ENCODE measurements around the gene SIK1. TPM values are rescaled to one million over a fixed set of nuclear protein-coding genes. Genes with fewer than 3 reads are reported as not detected.
"Not testable (repeated sequence)": the region's sequence is repeated elsewhere in the genome, so short reads cannot be mapped to it uniquely, and the experiment has no call there.

Gene SIK1
- total and polyA plus RNA-seq, 7 experiments from 2014 or later, result 0.21 to 414 (median 6.3) TPM; not detected in 1

DNA sequence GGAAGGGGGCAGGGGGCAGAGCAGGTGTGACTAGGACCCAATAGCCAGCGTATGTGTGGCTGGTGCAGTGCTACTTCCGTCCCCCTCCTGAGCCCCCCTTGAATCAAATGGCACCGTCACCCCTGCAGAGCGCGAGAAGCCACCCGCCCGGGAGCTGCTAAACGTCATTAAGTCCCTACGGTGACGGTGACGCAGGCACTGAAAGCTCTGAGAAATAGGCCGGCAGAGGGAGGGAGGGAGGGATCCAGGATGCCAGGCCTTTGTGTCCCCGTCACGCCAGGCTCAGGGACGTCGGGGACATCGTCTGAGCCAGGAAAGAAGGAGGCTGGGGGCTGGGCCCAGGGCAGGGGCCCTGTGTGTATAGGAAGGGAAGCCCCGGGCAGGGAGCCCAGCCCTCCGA, 43.6 kb downstream of the SIK1 start:
- not testable (repeated sequence) for DNase-seq

DNA sequence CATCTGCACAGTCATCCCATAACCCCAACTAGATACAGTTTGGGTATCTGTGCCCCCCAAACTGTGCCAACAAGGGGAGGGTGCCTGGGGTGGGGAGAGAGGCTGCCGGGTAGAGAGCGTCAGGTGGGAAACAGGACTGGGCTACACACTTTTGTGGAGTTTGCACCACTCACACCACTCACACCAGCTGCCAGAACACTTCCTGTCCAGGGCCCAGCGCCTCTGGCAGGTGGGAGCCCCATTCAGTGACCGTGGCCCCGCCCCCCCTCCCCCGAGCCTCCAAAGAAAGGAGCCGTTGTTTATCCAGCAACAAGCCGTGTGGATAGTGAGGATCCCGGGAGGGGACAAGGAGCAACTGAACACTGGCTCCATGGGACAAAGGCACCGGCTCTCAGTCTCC, 44.0 kb downstream of the SIK1 start:
- H3K4me3 ChIP-seq (ENCODE audit: low read length); H3K9me3 Mint-ChIP-seq; H3K4me3 Mint-ChIP-seq; H3K27ac ChIP-seq (ENCODE audit: low read depth, low read length); H3K36me3 ChIP-seq (ENCODE audit: control insufficient read depth in 2 of 3, insufficient read depth in 3 of 3, low read length in 3 of 3); H3K4me1 Mint-ChIP-seq; intact Hi-C loops (cut with micrococcal nuclease); H3K9me3 ChIP-seq (ENCODE audit: control insufficient read depth in 2 of 3, low read length in 3 of 3); H3K27ac Mint-ChIP-seq; H3K4me1 ChIP-seq (ENCODE audit: control insufficient read depth in 2 of 2, insufficient read depth in 2 of 2, low read length in 2 of 2); POLR2A ChIA-PET; H3K27me3 Mint-ChIP-seq; CTCF ChIA-PET; DNase-seq; H3K27me3 ChIP-seq (ENCODE audit: control insufficient read depth in 2 of 2, insufficient read depth in 2 of 2, low read length in 2 of 2); H3K36me3 Mint-ChIP-seq; ATAC-seq: not testable (repeated sequence)

More for the DNA sequence above, 43.6 kb downstream of the SIK1 start:
- H3K9me3 ChIP-seq (ENCODE audit: control insufficient read depth in 2 of 3, low read length in 3 of 3); H3K9me3 Mint-ChIP-seq; H3K27ac Mint-ChIP-seq; H3K4me3 ChIP-seq (ENCODE audit: low read length); H3K4me1 ChIP-seq (ENCODE audit: control insufficient read depth in 2 of 2, insufficient read depth in 2 of 2, low read length in 2 of 2); CTCF ChIA-PET; intact Hi-C loops (cut with micrococcal nuclease); H3K27me3 ChIP-seq (ENCODE audit: control insufficient read depth in 2 of 2, insufficient read depth in 2 of 2, low read length in 2 of 2); H3K27me3 Mint-ChIP-seq; H3K27ac ChIP-seq (ENCODE audit: low read depth, low read length); H3K4me1 Mint-ChIP-seq; H3K36me3 Mint-ChIP-seq; H3K4me3 Mint-ChIP-seq; POLR2A ChIA-PET; H3K36me3 ChIP-seq (ENCODE audit: control insufficient read depth in 2 of 3, insufficient read depth in 3 of 3, low read length in 3 of 3): not testable (repeated sequence)
- peak; percentile 90 for ATAC-seq

GRCh38 chr21:43380852-43381533, 45.9 kb downstream of the SIK1 start:
- H3K4me1 ChIP-seq (ENCODE audit: control insufficient read depth in 2 of 2, insufficient read depth in 2 of 2, low read length in 2 of 2); CTCF ChIA-PET; H3K27ac ChIP-seq (ENCODE audit: low read depth, low read length); H3K27me3 Mint-ChIP-seq; H3K4me3 ChIP-seq (ENCODE audit: low read length); intact Hi-C loops (cut with micrococcal nuclease); H3K36me3 Mint-ChIP-seq; H3K9me3 ChIP-seq (ENCODE audit: control insufficient read depth in 2 of 3, low read length in 3 of 3); H3K27me3 ChIP-seq (ENCODE audit: control insufficient read depth in 2 of 2, insufficient read depth in 2 of 2, low read length in 2 of 2); ATAC-seq; H3K36me3 ChIP-seq (ENCODE audit: control insufficient read depth in 2 of 3, insufficient read depth in 3 of 3, low read length in 3 of 3); POLR2A ChIA-PET; H3K27ac Mint-ChIP-seq; DNase-seq; H3K4me3 Mint-ChIP-seq; H3K9me3 Mint-ChIP-seq; H3K4me1 Mint-ChIP-seq: not testable (repeated sequence)

DNA sequence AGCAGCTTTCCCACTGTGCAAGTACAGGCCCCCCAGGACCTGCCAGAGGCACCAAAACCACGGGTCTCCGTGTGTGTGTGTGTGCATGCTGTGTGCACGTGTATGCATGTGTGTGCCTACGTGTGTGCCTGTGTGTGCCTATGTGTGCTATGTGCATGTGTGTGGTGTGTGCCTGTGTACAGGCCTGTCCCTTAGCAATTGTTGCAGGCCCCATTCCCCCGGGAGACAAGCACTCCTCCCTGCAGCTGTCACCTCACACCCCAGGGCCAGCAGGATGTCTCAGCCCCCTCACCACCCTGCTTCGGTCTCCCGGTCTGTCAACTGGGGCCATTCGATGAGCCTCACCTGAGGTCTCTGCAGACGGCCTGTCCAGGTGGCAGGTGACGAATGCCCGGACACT, 46.6 kb downstream of the SIK1 start:
- H3K4me1 Mint-ChIP-seq; CTCF ChIA-PET; intact Hi-C loops (cut with micrococcal nuclease); ATAC-seq; H3K4me3 Mint-ChIP-seq; H3K27ac ChIP-seq (ENCODE audit: low read depth, low read length); H3K9me3 Mint-ChIP-seq; H3K4me1 ChIP-seq (ENCODE audit: control insufficient read depth in 2 of 2, insufficient read depth in 2 of 2, low read length in 2 of 2); H3K36me3 ChIP-seq (ENCODE audit: control insufficient read depth in 2 of 3, insufficient read depth in 3 of 3, low read length in 3 of 3); DNase-seq; H3K4me3 ChIP-seq (ENCODE audit: low read length); H3K36me3 Mint-ChIP-seq; POLR2A ChIA-PET; H3K9me3 ChIP-seq (ENCODE audit: control insufficient read depth in 2 of 3, low read length in 3 of 3); H3K27me3 Mint-ChIP-seq; H3K27me3 ChIP-seq (ENCODE audit: control insufficient read depth in 2 of 2, insufficient read depth in 2 of 2, low read length in 2 of 2); H3K27ac Mint-ChIP-seq: not testable (repeated sequence)

GRCh38 chr21:43379626-43380122, 47.3 kb downstream of the SIK1 start:
- POLR2A ChIA-PET; H3K27ac Mint-ChIP-seq; H3K4me1 Mint-ChIP-seq; H3K27me3 ChIP-seq (ENCODE audit: control insufficient read depth in 2 of 2, insufficient read depth in 2 of 2, low read length in 2 of 2); H3K4me3 ChIP-seq (ENCODE audit: low read length); H3K27ac ChIP-seq (ENCODE audit: low read depth, low read length); CTCF ChIA-PET; intact Hi-C loops (cut with micrococcal nuclease); DNase-seq; H3K4me3 Mint-ChIP-seq; H3K9me3 ChIP-seq (ENCODE audit: control insufficient read depth in 2 of 3, low read length in 3 of 3); H3K27me3 Mint-ChIP-seq; H3K9me3 Mint-ChIP-seq; ATAC-seq; H3K36me3 ChIP-seq (ENCODE audit: control insufficient read depth in 2 of 3, insufficient read depth in 3 of 3, low read length in 3 of 3); H3K36me3 Mint-ChIP-seq; H3K4me1 ChIP-seq (ENCODE audit: control insufficient read depth in 2 of 2, insufficient read depth in 2 of 2, low read length in 2 of 2): not testable (repeated sequence)

DNA sequence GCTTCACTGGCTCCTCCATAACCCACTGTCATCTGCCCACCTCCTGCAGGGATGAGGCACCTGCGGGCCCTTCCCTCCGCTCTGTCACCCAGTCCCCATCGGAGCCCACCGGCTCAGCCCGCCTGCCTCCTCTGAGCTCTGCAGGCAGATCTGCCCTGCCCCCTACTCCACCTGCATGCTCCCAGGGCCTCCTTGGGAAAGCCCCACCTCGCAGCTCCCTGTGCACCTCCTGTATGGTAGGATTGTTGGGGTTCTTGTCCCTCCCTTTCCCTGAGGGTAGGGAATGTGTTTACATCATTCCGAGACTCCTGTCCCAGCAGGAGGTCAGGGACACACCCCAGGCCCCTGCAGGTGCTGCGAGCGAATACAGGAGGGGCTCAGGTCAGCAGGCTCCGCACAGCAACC, 50.5 kb downstream of the SIK1 start:
- no peaks in the 10 kb centered on the region for H3K27me3 Mint-ChIP-seq
- no peaks in the 10 kb centered on the region for H3K9me3 ChIP-seq (ENCODE audit: control insufficient read depth in 2 of 3, low read length in 3 of 3)
- intact Hi-C loops (cut with micrococcal nuclease), result no loop called here
- no peaks in the 10 kb centered on the region for H3K36me3 ChIP-seq (ENCODE audit: control insufficient read depth in 2 of 3, insufficient read depth in 3 of 3, low read length in 3 of 3)
- peaks cover 0 to 3% (median 0%) of the 10 kb centered on the region in 7 donors for H3K4me1 Mint-ChIP-seq
- H3K36me3 Mint-ChIP-seq, result no peaks in the 10 kb centered on the region
- no peak overlapping the region for H3K4me3 ChIP-seq (ENCODE audit: low read length)
- no peak for DNase-seq
- no peaks in the 10 kb centered on the region for H3K27me3 ChIP-seq (ENCODE audit: control insufficient read depth in 2 of 2, insufficient read depth in 2 of 2, low read length in 2 of 2)
- no peak overlapping the region for H3K4me3 Mint-ChIP-seq
- peak overlapping the region in 2 of 9 donors; percentile 9 to 80 for H3K27ac Mint-ChIP-seq
- no peak for ATAC-seq
- H3K9me3 Mint-ChIP-seq, result no peaks in the 10 kb centered on the region
- no peak overlapping the region for H3K27ac ChIP-seq (ENCODE audit: low read depth, low read length)
- H3K4me1 ChIP-seq (ENCODE audit: control insufficient read depth in 2 of 2, insufficient read depth in 2 of 2, low read length in 2 of 2), result no peaks in the 10 kb centered on the region
- CTCF ChIA-PET, result no interaction called here
- POLR2A ChIA-PET, result no interaction called here

- no peaks in the 10 kb centered on the region for H3K9me3 Mint-ChIP-seq
- intact Hi-C loops (cut with micrococcal nuclease), result no loop called here
- no peaks in the 10 kb centered on the region for H3K27me3 Mint-ChIP-seq
- CTCF ChIA-PET, result no interaction called here
- no peak overlapping the region for H3K4me3 ChIP-seq (ENCODE audit: low read length)
- H3K4me3 Mint-ChIP-seq, result no peak overlapping the region
- no peaks in the 10 kb centered on the region for H3K27me3 ChIP-seq (ENCODE audit: control insufficient read depth in 2 of 2, insufficient read depth in 2 of 2, low read length in 2 of 2)
- ATAC-seq, result no peak
- peaks cover 0 to 3% (median 0%) of the 10 kb centered on the region in 7 donors for H3K4me1 Mint-ChIP-seq
- H3K9me3 ChIP-seq (ENCODE audit: control insufficient read depth in 2 of 3, low read length in 3 of 3), result no peaks in the 10 kb centered on the region
- no peaks in the 10 kb centered on the region for H3K36me3 Mint-ChIP-seq
- no peak overlapping the region for H3K27ac ChIP-seq (ENCODE audit: low read depth, low read length)
- H3K4me1 ChIP-seq (ENCODE audit: control insufficient read depth in 2 of 2, insufficient read depth in 2 of 2, low read length in 2 of 2), result no peaks in the 10 kb centered on the region
- POLR2A ChIA-PET, result no interaction called here
- peak in 1 of 9 donors; percentile 6 for DNase-seq
- H3K36me3 ChIP-seq (ENCODE audit: control insufficient read depth in 2 of 3, insufficient read depth in 3 of 3, low read length in 3 of 3), result no peaks in the 10 kb centered on the region
- peak overlapping the region in 2 of 9 donors; percentile 9 to 80 for H3K27ac Mint-ChIP-seq
Measured at GRCh38 chr21:43375837-43376477, 51.0 kb downstream of the SIK1 start.
